Muscle of leg (tissue), 11 donors: ENCODE data around the gene ECI2. TPM values are rescaled to one million over a fixed set of nuclear protein-coding genes. Genes with fewer than 3 reads are reported as not detected.

ENCODE experiments used
- DNase-seq: peaks from one replicate; pipeline ENCODE4 v3.0.0; 2013
- H3K27ac ChIP-seq: one replicate; pipeline ENCODE4 v1.5.1; 2013; ENCODE audit warnings: mild to moderate bottlenecking, low read length, control low read depth
- H3K27me3 ChIP-seq: one replicate; pipeline ENCODE4 v1.6.1; 2013; ENCODE audit warnings: low read length; ENCODE audit not compliant: control insufficient read depth, insufficient read depth
- H3K36me3 ChIP-seq: one replicate; pipeline ENCODE4 v1.6.1; 2013; ENCODE audit warnings: low read length; ENCODE audit not compliant: control insufficient read depth, insufficient read depth
- H3K4me1 ChIP-seq: one replicate; pipeline ENCODE4 v1.6.1; 2013; ENCODE audit warnings: low read length; ENCODE audit not compliant: control insufficient read depth, insufficient read depth
- H3K4me3 ChIP-seq: one replicate; pipeline ENCODE4 v1.5.1; 2013; ENCODE audit warnings: low read length, control low read depth
- H3K9me3 ChIP-seq: replicated peaks from 2 replicates; pipeline ENCODE4 v1.6.1; 2013; ENCODE audit warnings: low read depth, low read length; ENCODE audit not compliant: control insufficient read depth
- WGBS: methylation state at CpG from one replicate; pipeline ENCODE4 v1.1.5; 2013; ENCODE audit warnings: missing lambda C conversion rate; ENCODE audit not compliant: insufficient coverage; 5-methylcytosine and 5-hydroxymethylcytosine counted together
- polyA plus RNA-seq, 8 donors: library from polyadenylated mRNA; unstranded; fragments of 120-200 nt; gene quantifications; one replicate each; pipeline versions ENCODE4 v1.2.1 to v1.2.3, GENCODE V29; 2013; ENCODE audit warnings: inconsistent platforms in 1 of 8, low replicate concordance in 1 of 8; ENCODE audit not compliant: insufficient read length in 8 of 8, insufficient read depth in 1 of 8
- total RNA-seq: library from RNA; stranded (reverse); fragments of 120-200 nt; gene quantifications from one replicate; pipeline ENCODE4 v1.2.4, GENCODE V29; 2013

The ECI2 gene
- total and polyA plus RNA-seq, 9 donors, result 44.6 to 61.5 (median 52.5) TPM

GRCh38 chr6:4155848-4156466, 20.6 kb upstream of the ECI2 start:
- DNase-seq, result peak; percentile 91
- no peaks in the 10 kb centered on the region for H3K27me3 ChIP-seq
- H3K9me3 ChIP-seq, result no peaks in the 10 kb centered on the region
- no CpG with 5 or more reads among the region's 6 CpGs for WGBS
- H3K4me1 ChIP-seq, result peaks cover 7% of the 10 kb centered on the region
- H3K27ac ChIP-seq, result no peak overlapping the region
- H3K36me3 ChIP-seq, result no peaks in the 10 kb centered on the region
- no peak overlapping the region for H3K4me3 ChIP-seq

DNA sequence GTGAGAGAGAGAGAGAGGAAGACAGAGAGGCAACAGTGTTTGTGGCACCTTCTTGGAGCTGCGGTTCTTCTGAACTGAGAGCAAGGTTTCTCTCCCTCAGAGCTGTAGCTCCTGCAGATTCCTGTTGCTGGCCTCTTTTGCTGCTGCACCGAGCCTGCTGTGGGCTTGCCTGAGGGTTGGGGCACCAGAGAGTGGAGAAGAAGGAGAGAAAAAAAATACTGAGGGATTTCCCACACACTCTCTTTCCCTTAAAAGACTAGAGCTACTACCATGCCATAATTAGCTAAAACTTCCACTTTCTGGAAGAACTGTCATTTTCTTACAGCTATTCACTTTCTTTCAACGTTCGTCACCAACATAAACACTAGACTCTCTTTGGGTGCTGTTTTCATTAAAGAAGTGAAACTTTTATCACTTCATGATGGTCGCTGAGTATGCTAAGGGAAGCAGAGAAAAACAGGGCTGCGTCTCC, 18.2 kb upstream of the ECI2 start:
- Histone ChIP-seq H3K4me3 (no peak overlapping the region), H3K4me1 (peaks cover 7% of the 10 kb centered on the region), H3K27me3 (no peaks in the 10 kb centered on the region), H3K36me3 (no peaks in the 10 kb centered on the region), H3K9me3 (no peaks in the 10 kb centered on the region), H3K27ac (no peak overlapping the region)
- 83% methylated on average over 1 of the region's 6 CpGs for WGBS
- DNase-seq, result peak; percentile 18

GRCh38 chr6:4145083-4145482, 9.7 kb upstream of the ECI2 start:
- Histone ChIP-seq H3K4me3 (no peak overlapping the region), H3K9me3 (no peaks in the 10 kb centered on the region), H3K4me1 (no peaks in the 10 kb centered on the region), H3K36me3 (no peaks in the 10 kb centered on the region), H3K27me3 (no peaks in the 10 kb centered on the region), H3K27ac (no peak overlapping the region)
- no peak for DNase-seq
- no CpG with 5 or more reads among the region's 2 CpGs for WGBS

- WGBS, result 88% methylated on average over 1 of the region's 3 CpGs
- Histone ChIP-seq H3K27ac (no peak overlapping the region), H3K4me1 (peaks cover 4% of the 10 kb centered on the region), H3K9me3 (no peaks in the 10 kb centered on the region), H3K27me3 (no peaks in the 10 kb centered on the region), H3K4me3 (no peak overlapping the region), H3K36me3 (no peaks in the 10 kb centered on the region)
- no peak for DNase-seq
Observed at GRCh38 chr6:4139272-4139671, 3.9 kb upstream of the ECI2 start.

- Histone ChIP-seq H3K27me3 (no peaks in the 10 kb centered on the region), H3K4me3 (no peak overlapping the region), H3K4me1 (peaks cover 9% of the 10 kb centered on the region), H3K27ac (no peak overlapping the region), H3K9me3 (no peaks in the 10 kb centered on the region), H3K36me3 (no peaks in the 10 kb centered on the region)
- no peak for DNase-seq
- 29% methylated on average over 1 of the region's 3 CpGs for WGBS
Observed at GRCh38 chr6:4138186-4138585, 2.8 kb upstream of the ECI2 start.

- H3K4me1 ChIP-seq, result peaks cover 9% of the 10 kb centered on the region
- peaks cover 2% of the 10 kb centered on the region for H3K9me3 ChIP-seq
- H3K4me3 ChIP-seq, result peak overlapping the region; percentile 64
- DNase-seq, result no peak
- WGBS, result no CpG with 5 or more reads among the region's 1 CpG
- H3K36me3 ChIP-seq, result peaks cover 8% of the 10 kb centered on the region
- H3K27ac ChIP-seq, result peak overlapping the region; percentile 67
- H3K27me3 ChIP-seq, result no peaks in the 10 kb centered on the region
Observed at GRCh38 chr6:4136354-4136831, 1.0 kb upstream of the ECI2 start.

DNA sequence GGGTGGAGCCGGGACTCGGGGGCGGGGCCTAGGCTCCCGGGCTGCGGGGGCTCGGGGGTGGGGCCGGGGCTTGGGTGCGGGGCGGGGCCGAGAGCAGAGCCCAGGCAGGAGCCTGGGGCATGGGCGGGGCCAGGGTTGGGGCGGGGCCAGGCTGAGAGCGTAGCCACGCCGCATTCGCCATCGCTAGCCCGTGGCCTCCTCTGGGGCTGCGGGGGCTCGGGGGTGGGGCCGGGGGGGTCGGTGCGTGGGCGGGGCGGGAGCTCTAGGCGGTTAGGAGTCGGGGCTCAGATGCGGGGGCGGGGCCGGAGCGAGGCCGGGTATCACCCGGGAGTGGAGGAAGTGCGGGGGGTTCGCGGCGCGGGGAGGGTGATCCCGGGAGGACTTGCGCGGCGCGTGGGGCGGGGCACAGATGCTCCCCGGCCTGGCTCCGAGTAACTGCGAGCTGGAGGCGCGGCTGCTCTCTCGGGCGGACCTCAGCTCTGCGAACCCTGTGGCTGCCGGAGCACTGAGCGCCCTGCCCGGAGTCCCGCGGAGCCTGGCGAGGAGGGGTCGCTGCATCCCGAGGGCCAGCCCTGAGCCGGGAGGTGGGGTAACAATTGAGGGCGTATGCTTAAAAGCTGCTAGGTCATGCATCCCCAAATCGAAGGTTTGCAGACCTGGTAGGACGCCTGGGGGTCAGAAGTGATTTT, 434 bp upstream of the ECI2 start:
- H3K27ac ChIP-seq, result peak overlapping the region; percentile 67
- no peaks in the 10 kb centered on the region for H3K27me3 ChIP-seq
- H3K4me3 ChIP-seq, result peak overlapping the region; percentile 64
- H3K36me3 ChIP-seq, result peaks cover 8% of the 10 kb centered on the region
- DNase-seq, result peak; percentile 98
- peaks cover 2% of the 10 kb centered on the region for H3K9me3 ChIP-seq
- H3K4me1 ChIP-seq, result peaks cover 9% of the 10 kb centered on the region
- under 1% methylated on average over 39 of the region's 64 CpGs for WGBS

DNA sequence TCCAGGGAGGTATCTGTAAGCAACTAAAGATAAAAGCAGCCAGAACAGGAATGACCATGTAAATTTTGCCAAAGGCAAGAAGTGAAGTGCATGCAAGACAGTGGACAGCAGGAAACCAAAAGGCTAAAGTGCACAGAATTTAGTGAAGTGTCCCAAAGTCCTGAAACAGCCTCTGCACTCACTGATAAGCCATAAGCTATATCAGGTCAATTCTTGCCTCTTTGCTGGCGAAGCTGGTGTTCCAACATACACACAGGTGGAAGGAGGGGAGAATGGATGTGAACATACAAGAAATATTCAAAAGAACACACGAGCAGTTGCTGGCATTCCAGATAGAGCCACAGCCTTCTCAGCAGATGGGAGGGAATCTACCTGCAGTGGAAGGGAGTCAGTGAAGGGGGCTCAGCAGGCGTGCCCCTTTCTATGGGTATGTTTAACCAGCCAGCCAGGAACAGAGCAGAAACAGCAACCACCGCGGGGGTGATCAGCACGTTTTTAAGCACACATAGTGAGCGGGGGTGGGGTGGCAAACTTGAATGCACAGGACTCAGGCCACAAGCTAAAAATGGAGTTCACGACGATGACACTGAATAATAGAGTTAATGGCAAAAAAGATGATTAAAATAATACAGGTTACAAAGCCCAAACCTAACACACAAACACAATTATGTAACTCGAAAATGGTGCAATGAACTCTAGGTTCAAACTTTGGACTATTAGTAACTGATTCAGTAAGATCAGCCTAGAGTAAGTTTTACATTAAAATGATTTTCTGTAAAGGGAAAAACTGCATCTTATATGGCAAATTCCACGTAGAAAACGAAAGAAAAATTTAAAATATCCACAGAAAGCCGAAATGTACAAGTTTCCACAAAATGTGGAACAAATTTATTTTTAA, 1.2 kb downstream of the ECI2 start:
- H3K4me1 ChIP-seq, result peaks cover 9% of the 10 kb centered on the region
- peak overlapping the region; percentile 93 for H3K4me3 ChIP-seq
- peak; percentile 32 for DNase-seq
- peaks cover 2% of the 10 kb centered on the region for H3K9me3 ChIP-seq
- H3K27ac ChIP-seq, result no peak overlapping the region
- H3K36me3 ChIP-seq, result peaks cover 23% of the 10 kb centered on the region
- 16% methylated on average over 5 of the region's 13 CpGs for WGBS
- no peaks in the 10 kb centered on the region for H3K27me3 ChIP-seq

- no peak overlapping the region for H3K27ac ChIP-seq
- H3K27me3 ChIP-seq, result no peaks in the 10 kb centered on the region
- peaks cover 54% of the 10 kb centered on the region for H3K36me3 ChIP-seq
- peaks cover 2% of the 10 kb centered on the region for H3K9me3 ChIP-seq
- H3K4me3 ChIP-seq, result no peak overlapping the region
- peaks cover 6% of the 10 kb centered on the region for H3K4me1 ChIP-seq
- WGBS, result 93% methylated on average over 2 of the region's 5 CpGs
- no peak for DNase-seq
Observed at GRCh38 chr6:4130357-4130987, 4.9 kb downstream of the ECI2 start.
